ENCODE data around the gene AADACL2. TPM values are rescaled to one million over a fixed set of nuclear protein-coding genes. Genes with fewer than 3 reads are reported as not detected.

Gene AADACL2
- total RNA-seq (2014; rRNA removed; shearing (Covaris generic)): not detected in 2 replicates

- no peak for DNase-seq
- H3K4me3 ChIP-seq: no peak within 1 kb of the TSS
Observed at GRCh38 chr3:151733613-151734012, at the start of gene AADACL2. Gene AADACL2 (plus strand): TSS chr3:151733927. CDS start chr3:151734036, 109 bp downstream.

GRCh38 chr3:151684094-151684493, 49.6 kb upstream of the AADACL2 start:
- no peaks in the 10 kb centered on the region for H3K36me3 ChIP-seq
- H3K9me3 ChIP-seq (replicated peaks): no peaks in the 10 kb centered on the region
- no peak for DNase-seq
- H3K4me1 ChIP-seq: peaks cover 13% of the 10 kb centered on the region
- H3K27me3 ChIP-seq: no peaks in the 10 kb centered on the region
- H3K27ac ChIP-seq: no peak overlapping the region
- H3K4me3 ChIP-seq: no peak overlapping the region

More at GRCh38 chr3:151733613-151734012, at the start of gene AADACL2:
- no peaks in the 10 kb centered on the region for H3K27me3 ChIP-seq
- no peaks in the 10 kb centered on the region for H3K36me3 ChIP-seq
- H3K27ac ChIP-seq: no peak within 1 kb of the TSS
- H3K4me1 ChIP-seq: no peaks in the 10 kb centered on the region
- H3K9me3 ChIP-seq (replicated peaks): no peaks in the 10 kb centered on the region

GRCh38 chr3:151686257-151686656, 47.5 kb upstream of the AADACL2 start:
- H3K4me1 ChIP-seq: peaks cover 13% of the 10 kb centered on the region
- peak overlapping the region; percentile 35; the same call in 1 of the 2 replicates for H3K27ac ChIP-seq
- H3K27me3 ChIP-seq: no peaks in the 10 kb centered on the region
- no peaks in the 10 kb centered on the region for H3K36me3 ChIP-seq
- no peak overlapping the region for H3K4me3 ChIP-seq
- H3K9me3 ChIP-seq (replicated peaks): no peaks in the 10 kb centered on the region
- DNase-seq: peak; percentile 29 to 72

GRCh38 chr3:151687076-151687475, 46.7 kb upstream of the AADACL2 start:
- Histone ChIP-seq H3K4me1 (peaks cover 13% of the 10 kb centered on the region), H3K27me3 (no peaks in the 10 kb centered on the region), H3K36me3 (no peaks in the 10 kb centered on the region), H3K4me3 (no peak overlapping the region), H3K27ac (no peak overlapping the region), H3K9me3 (replicated peaks) (no peaks in the 10 kb centered on the region)
- peak in 1 of 2 experiments; percentile 8 for DNase-seq

GRCh38 chr3:151688571-151688970, 45.2 kb upstream of the AADACL2 start:
- Histone ChIP-seq H3K36me3 (no peaks in the 10 kb centered on the region), H3K4me3 (no peak overlapping the region), H3K27me3 (no peaks in the 10 kb centered on the region), H3K27ac (no peak overlapping the region), H3K9me3 (replicated peaks) (no peaks in the 10 kb centered on the region), H3K4me1 (peaks cover 13% of the 10 kb centered on the region)
- no peak for DNase-seq

- no peak overlapping the region for H3K4me3 ChIP-seq
- no peaks in the 10 kb centered on the region for H3K27me3 ChIP-seq
- no peaks in the 10 kb centered on the region for H3K36me3 ChIP-seq
- no peak overlapping the region for H3K27ac ChIP-seq
- peaks cover 12% of the 10 kb centered on the region for H3K4me1 ChIP-seq
- H3K9me3 ChIP-seq (replicated peaks): no peaks in the 10 kb centered on the region
- no peak for DNase-seq
Observed at GRCh38 chr3:151690645-151691044, 43.1 kb upstream of the AADACL2 start.

GRCh38 chr3:151697496-151697895, 36.2 kb upstream of the AADACL2 start:
- H3K4me3 ChIP-seq: no peak overlapping the region
- no peak for DNase-seq
- H3K36me3 ChIP-seq: no peaks in the 10 kb centered on the region
- H3K9me3 ChIP-seq (replicated peaks): no peaks in the 10 kb centered on the region
- H3K4me1 ChIP-seq: no peaks in the 10 kb centered on the region
- H3K27me3 ChIP-seq: no peaks in the 10 kb centered on the region
- H3K27ac ChIP-seq: no peak overlapping the region

GRCh38 chr3:151707216-151707615, 26.5 kb upstream of the AADACL2 start:
- DNase-seq: no peak
- Histone ChIP-seq H3K27ac (no peak overlapping the region), H3K4me1 (no peaks in the 10 kb centered on the region), H3K9me3 (replicated peaks) (no peaks in the 10 kb centered on the region), H3K36me3 (no peaks in the 10 kb centered on the region), H3K4me3 (no peak overlapping the region), H3K27me3 (no peaks in the 10 kb centered on the region)

GRCh38 chr3:151708868-151709267, 24.9 kb upstream of the AADACL2 start:
- no peak overlapping the region for H3K4me3 ChIP-seq
- no peaks in the 10 kb centered on the region for H3K36me3 ChIP-seq
- H3K27ac ChIP-seq: no peak overlapping the region
- no peaks in the 10 kb centered on the region for H3K27me3 ChIP-seq
- H3K4me1 ChIP-seq: no peaks in the 10 kb centered on the region
- no peak for DNase-seq
- no peaks in the 10 kb centered on the region for H3K9me3 ChIP-seq (replicated peaks)

GRCh38 chr3:151709847-151710246, 23.9 kb upstream of the AADACL2 start:
- Histone ChIP-seq H3K36me3 (no peaks in the 10 kb centered on the region), H3K27me3 (no peaks in the 10 kb centered on the region), H3K27ac (no peak overlapping the region), H3K9me3 (replicated peaks) (no peaks in the 10 kb centered on the region), H3K4me1 (no peaks in the 10 kb centered on the region), H3K4me3 (no peak overlapping the region)
- no peak for DNase-seq

GRCh38 chr3:151721294-151721693, 12.4 kb upstream of the AADACL2 start:
- no peaks in the 10 kb centered on the region for H3K36me3 ChIP-seq
- no peak overlapping the region for H3K4me3 ChIP-seq
- H3K4me1 ChIP-seq: peaks cover 4% of the 10 kb centered on the region; the same call in 1 of the 2 replicates
- H3K27ac ChIP-seq: no peak overlapping the region
- no peak for DNase-seq
- H3K27me3 ChIP-seq: no peaks in the 10 kb centered on the region
- H3K9me3 ChIP-seq (replicated peaks): no peaks in the 10 kb centered on the region

- Histone ChIP-seq H3K36me3 (no peaks in the 10 kb centered on the region), H3K27ac (no peak overlapping the region), H3K4me1 (peaks cover 4% of the 10 kb centered on the region; the same call in 1 of the 2 replicates), H3K9me3 (replicated peaks) (no peaks in the 10 kb centered on the region), H3K4me3 (no peak overlapping the region), H3K27me3 (no peaks in the 10 kb centered on the region)
- no peak for DNase-seq
Observed at GRCh38 chr3:151722856-151723255, 10.9 kb upstream of the AADACL2 start.

GRCh38 chr3:151724576-151725562, 8.9 kb upstream of the AADACL2 start:
- H3K9me3 ChIP-seq (replicated peaks): no peaks in the 10 kb centered on the region
- peak in 1 of 2 experiments; percentile 12 for DNase-seq

GRCh38 chr3:151726016-151726415, 7.7 kb upstream of the AADACL2 start:
- DNase-seq: peak; percentile 14 to 50
- no peaks in the 10 kb centered on the region for H3K9me3 ChIP-seq (replicated peaks)
- no peaks in the 10 kb centered on the region for H3K27me3 ChIP-seq
- H3K36me3 ChIP-seq: no peaks in the 10 kb centered on the region
- no peak overlapping the region for H3K27ac ChIP-seq
- no peak overlapping the region for H3K4me3 ChIP-seq
- H3K4me1 ChIP-seq: peaks cover 4% of the 10 kb centered on the region; the same call in 1 of the 2 replicates

More at GRCh38 chr3:151724576-151725562, 8.9 kb upstream of the AADACL2 start:
- Histone ChIP-seq H3K4me3 (no peak overlapping the region), H3K4me1 (peaks cover 4% of the 10 kb centered on the region; the same call in 1 of the 2 replicates), H3K27me3 (no peaks in the 10 kb centered on the region), H3K36me3 (no peaks in the 10 kb centered on the region), H3K27ac (no peak overlapping the region)

GRCh38 chr3:151732861-151733260, 866 bp upstream of the AADACL2 start:
- DNase-seq: no peak
- no peak overlapping the region for H3K4me3 ChIP-seq
- H3K9me3 ChIP-seq (replicated peaks): no peaks in the 10 kb centered on the region
- H3K4me1 ChIP-seq: no peaks in the 10 kb centered on the region
- no peaks in the 10 kb centered on the region for H3K27me3 ChIP-seq
- no peaks in the 10 kb centered on the region for H3K36me3 ChIP-seq
- H3K27ac ChIP-seq: no peak overlapping the region

Measured in SJCRH30 (cell line).